HG03558 (cell line): ENCODE measurements around the gene ERC1.

Experiments
- ATAC-seq: cut with Tn5 transposase; IDR thresholded peaks from one replicate; pipeline ENCODE4 v1.9.1; 2021; ENCODE audit warnings: moderate number of reproducible peaks; ENCODE audit not compliant: unreplicated experiment; ENCODE audit errors: extremely low read depth

ERC1 gene

DNA sequence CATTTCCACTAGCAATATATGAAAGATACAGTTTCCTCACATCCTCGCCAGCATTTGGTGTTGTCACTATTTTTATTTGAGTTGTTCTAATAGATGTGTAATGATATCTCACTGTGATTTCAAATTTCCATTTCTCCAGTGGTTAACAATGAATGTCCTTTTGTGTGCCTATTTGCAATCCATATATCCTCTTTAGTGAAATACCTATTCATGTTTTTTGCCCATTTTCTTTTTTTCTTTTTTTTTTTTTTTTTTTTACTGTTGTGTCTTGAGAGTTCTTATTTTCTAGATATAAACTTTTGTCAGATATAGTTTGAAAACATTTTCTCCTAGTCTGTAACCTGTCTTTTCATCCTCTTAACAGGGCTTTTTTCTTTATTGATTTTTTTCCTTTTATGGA, 524.4 kb downstream of the ERC1 start:
- no peak for ATAC-seq

DNA sequence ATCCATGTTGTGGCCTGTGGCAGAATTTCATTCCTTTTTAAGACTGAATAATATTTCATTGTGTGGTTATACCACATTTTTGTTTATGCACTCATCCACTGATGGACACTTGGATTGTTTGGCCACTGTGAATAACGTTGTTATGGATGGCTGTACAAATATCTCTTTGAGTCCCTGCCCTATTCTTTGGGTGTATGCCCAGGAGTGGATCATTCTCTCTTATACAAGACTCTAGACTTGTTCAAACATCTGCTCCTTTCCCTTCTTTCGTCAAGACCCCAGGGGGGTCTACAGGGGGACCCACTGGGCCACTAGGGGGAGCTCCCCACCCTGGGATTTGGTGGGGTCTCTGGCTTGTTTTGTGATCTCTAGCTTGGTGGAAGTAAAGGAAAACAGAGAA, 526.0 kb downstream of the ERC1 start:
- no peak for ATAC-seq

DNA sequence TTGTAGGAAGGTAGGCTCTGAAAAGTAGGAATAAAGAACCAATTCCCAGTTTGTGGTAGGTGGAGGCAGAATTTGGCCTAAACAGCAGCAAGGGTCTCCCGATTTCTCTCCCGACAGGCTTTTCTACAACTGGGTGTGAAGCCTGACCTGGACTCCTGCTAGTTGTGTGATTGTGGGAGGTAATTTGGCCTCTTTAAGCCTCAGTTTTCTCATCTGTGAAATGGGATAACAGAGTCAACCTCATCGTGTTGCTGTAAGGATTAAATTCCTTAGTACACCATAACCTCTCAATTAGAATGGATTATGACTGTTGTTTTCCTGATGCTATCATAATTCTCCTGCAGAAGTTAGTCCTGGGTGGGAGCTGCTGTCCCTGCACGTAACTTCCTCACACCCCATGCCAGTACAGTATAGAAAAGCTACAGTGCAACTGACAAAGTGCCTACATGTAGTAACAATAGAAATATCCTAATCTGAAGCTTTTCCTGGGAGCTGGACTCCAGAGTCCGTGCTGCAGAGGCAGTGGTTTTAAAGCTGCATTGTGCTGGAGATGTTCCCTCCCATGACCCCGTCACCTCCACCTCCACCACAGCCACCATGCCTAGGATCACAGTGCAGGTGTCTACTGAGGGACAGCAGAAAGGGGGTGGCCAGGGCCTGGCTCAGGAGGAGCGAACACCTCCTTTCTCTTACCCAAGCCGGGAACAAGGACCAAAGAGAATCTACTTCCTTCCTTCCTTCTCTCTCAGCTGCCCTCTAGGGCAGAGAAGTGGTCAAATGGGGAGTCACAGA, 526.9 kb downstream of the ERC1 start:
- ATAC-seq = no peak

- ATAC-seq = no peak
Observed at GRCh38 chr12:1518591-1519516, 527.8 kb downstream of the ERC1 start.

- no peak for ATAC-seq
Observed at GRCh38 chr12:1519642-1520041, 528.6 kb downstream of the ERC1 start.

DNA sequence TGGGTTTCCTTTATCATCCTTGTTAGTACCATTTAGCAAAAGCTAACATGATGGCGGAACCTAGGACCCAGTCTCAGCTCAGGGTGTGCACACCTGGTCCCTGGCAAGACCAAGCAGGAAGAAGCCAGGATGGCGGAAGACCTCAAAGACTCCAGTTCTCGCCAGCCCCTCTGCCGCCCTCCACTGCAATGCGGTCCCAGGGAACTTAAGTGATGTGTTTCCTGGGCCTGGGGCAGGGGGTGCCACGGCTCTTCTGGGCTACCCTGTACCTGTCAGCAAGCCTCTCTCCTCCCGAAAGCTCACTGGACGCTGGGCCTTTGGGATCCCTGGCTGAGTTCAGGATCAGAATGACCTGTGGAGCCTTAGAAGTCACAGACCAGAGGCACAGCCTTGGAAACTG, 532.0 kb downstream of the ERC1 start:
- no peak for ATAC-seq

DNA sequence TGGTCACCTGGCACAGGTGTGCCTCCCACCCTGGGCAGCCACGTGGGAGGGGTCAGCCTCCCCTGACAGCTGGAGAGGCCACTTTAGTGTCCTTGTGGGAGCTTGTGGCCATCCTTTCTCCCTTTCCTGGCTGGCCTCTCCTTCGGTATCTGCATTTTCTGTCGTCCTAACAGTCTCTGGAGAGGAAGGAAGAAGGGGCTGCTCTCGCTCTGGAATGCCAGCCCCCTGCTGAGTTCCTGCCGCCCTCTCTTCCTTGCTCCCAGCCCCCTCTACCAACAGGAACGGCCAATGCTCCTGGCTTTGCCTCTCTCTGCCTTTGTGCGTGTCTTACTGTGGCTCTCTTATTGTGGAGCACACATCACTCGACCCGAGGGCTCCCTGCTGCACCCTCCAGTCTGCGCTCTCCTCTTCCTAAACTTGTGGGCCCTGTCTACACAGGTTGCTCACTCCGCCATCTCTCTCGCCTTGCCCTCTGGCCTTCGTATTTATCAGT, 532.6 kb downstream of the ERC1 start:
- ATAC-seq = no peak

GRCh38 chr12:1525858-1526257, 534.8 kb downstream of the ERC1 start:
- ATAC-seq = no peak

DNA sequence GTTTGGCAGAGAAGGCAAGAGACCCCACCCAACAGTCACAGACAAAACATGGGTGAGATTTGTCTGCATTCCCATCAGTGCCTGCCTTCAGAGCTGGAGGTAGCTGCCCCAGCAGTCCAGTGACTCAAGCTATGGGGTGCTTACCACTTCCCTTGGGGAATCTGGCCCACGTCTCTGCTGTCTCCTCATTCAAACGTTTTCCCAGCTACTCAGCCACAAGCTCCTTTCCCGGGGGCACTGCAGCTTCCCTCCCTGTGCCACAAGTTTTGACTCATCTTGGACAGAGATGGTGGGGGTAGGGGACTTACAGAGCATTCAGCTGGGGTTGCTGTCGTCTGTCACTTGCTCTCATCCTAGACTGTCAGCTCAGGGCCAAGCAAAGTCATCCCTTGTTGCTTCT, 536.8 kb downstream of the ERC1 start:
- ATAC-seq = no peak

GRCh38 chr12:1528791-1529190, 537.8 kb downstream of the ERC1 start:
- ATAC-seq = no peak

GRCh38 chr12:1529228-1529861, 538.3 kb downstream of the ERC1 start:
- no peak for ATAC-seq

DNA sequence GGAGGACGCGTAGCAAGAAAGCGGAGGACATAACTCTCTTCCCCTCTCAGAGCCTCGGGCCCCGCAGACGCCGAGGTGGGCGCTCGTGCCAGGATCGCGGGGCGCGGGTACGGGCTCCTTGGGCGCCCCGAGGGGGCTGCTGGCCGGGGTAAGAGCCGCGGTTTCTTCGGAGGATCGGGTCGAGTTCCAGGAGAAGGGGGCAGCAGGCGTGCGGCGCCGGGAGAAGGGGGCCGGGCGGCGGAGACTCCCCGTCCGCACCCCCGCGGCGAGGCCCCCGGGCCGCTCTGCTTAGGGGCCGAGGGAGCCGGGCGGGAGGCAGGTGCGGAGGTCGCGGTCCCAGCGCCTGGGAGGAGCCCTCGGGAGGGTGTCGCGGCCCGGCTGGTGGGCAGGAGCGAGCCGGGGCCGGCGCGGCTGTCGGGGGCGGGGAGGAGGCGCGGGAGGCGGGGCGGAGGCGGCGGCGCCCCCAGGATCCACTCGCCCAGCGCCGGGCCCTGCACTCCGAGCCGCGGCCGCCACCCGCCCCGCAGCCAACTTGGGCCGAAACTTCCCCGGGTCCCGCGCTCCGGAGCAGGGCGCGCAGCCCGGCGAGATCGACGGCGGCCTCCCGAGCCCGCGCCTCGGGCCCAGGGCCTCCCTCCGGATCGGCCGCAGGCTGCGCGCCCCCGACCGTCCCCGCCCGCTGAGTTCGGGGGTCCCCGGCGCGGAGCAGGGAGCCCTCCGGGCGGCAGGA, 539.0 kb downstream of the ERC1 start:
- no peak for ATAC-seq

DNA sequence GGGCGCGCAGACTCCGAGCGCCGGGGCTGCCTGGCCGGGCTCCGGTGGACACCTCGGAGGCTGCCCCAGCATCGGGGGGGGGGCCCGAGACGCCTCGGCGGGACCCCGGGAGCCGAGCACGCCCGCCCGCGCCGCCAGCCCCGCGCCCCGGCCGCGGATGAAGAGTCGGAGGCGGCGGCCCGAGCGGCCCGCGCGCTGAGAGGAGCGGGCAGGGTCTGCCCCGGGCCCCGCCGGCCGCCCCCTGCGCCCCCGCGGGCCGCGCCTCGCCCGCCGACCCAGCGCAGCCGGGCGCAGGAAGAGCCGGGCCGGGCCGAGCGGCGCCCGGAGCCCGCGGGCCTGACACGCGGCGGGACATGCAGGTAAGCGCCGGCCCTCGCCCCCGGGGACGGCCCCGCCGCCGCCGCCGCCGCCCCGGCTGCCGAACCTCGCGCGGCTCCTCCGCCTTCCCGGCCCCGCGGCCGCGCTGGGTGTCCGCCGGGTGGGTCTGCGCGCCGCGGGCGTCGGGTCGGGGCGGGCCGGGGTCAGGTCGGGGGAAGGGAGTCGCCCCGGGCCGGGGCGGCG, 539.6 kb downstream of the ERC1 start:
- no peak for ATAC-seq

GRCh38 chr12:1531153-1531653, 540.2 kb downstream of the ERC1 start:
- ATAC-seq = no peak

GRCh38 chr12:1531654-1532374, 540.8 kb downstream of the ERC1 start:
- ATAC-seq = no peak

DNA sequence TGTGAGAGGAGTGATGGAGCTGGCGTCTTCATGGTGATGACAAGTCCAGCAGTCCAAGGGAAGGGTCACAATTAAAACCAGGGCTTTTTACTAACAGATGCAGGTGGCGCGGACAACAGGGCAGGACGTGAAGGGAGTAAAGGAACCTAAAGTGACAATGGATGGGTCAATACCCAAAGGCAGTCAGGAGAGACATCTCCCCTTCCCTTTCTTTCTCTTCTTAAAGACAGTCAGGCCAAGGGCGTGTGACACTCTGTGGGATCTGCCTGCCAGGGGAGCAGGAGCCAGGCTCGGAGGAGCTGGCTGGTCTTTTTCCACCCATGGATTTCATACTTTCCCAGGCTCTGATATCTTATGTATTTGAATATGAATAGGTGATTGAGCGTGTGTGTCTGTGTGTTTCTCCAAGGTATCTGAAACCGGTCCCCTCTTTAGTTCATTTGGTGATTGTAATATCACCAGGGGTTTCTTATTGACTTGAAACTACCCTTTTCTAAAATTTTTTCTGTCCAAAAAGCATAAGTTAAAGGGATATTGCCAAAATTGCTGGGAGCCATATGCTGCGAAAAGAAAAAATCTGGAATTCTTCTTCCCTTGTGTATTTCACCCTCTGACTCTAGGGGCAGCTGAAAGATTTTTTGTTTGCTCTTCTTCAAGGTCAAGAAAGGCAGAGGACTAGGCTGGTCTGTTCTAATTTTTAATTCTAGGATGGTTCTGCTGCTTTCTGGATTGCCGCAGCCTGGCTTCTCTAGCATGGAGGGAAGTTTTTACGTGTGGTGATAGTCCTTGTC, 541.5 kb downstream of the ERC1 start:
- no peak for ATAC-seq

GRCh38 chr12:1533205-1533601, 542.2 kb downstream of the ERC1 start:
- ATAC-seq = no peak

DNA sequence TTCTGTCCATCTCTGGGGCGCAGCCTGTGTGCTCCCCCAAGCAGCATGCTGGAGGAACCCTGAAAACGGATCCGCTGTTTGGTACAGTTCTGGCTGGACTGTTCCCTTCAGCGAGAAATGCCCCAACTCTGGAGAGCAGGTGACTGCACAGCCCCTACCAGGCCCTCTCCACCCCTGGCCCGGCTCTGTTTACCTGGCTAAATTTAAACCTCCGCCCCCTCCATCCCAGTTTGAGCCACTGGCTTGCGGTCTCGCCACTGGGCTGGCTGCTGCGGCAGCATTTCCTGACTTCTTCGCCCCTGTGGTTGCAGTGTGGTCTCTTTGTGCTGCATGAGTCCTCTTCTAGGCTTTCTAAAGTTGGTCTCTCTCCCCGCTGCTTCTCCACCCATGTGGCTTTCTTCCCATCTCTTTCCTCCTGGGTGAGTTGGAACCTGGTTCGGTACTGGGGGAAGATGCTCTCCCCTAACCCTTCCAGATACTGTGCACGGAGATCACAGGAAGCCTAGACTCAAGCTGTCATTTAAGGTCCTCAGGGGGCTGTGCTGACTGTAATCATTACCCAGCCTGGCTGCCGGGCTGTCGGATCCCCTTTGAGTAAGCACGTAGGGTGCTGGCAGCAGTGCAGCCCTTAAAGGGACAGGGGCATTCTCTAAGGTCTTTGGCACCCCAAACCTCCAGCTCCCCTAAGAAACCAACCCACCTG, 542.7 kb downstream of the ERC1 start:
- no peak for ATAC-seq
